Stimulated activated memory B cell treated with anti-CD40 and anti-IgM and Interleukin-4, amounts not matched to agents 10 μg/mL and 1 μg/mL and 100 μg/mL, for 72 hours (primary cell): ENCODE results near the gene PPM1H.

Experiments used
- ATAC-seq: fragments of 150-1000 bp; cut with Tn5 transposase; 2 replicates; pipeline ENCODE4 v1.10.0; 2021
- H3K27ac Mint-ChIP-seq: one replicate; pipeline ENCODE4 v1.8.0; 2022; ENCODE audit warnings: mild to moderate bottlenecking, mixed read lengths
- H3K27me3 Mint-ChIP-seq: one replicate; pipeline ENCODE4 v1.8.0; 2022; ENCODE audit warnings: mixed read lengths
- H3K36me3 Mint-ChIP-seq: one replicate; pipeline ENCODE4 v1.8.0; 2022; ENCODE audit warnings: mixed read lengths
- H3K4me1 Mint-ChIP-seq: one replicate; pipeline ENCODE4 v1.8.0; 2022; ENCODE audit warnings: mixed read lengths
- H3K4me3 Mint-ChIP-seq: one replicate; pipeline ENCODE4 v1.8.0; 2022; ENCODE audit warnings: mild to moderate bottlenecking, moderate library complexity, mixed read lengths
- H3K9me3 Mint-ChIP-seq: one replicate; pipeline ENCODE4 v1.8.0; 2022; ENCODE audit warnings: mixed read lengths

The PPM1H gene

GRCh38 chr12:62695696-62696095 lies 239.3 kb downstream of the PPM1H start:
- no peak overlapping the region for H3K27ac Mint-ChIP-seq
- ATAC-seq, result no peak
- no peak overlapping the region for H3K4me3 Mint-ChIP-seq
- H3K27me3 Mint-ChIP-seq, result no peaks in the 10 kb centered on the region
- no peaks in the 10 kb centered on the region for H3K4me1 Mint-ChIP-seq
- H3K36me3 Mint-ChIP-seq, result no peaks in the 10 kb centered on the region
- H3K9me3 Mint-ChIP-seq, result no peaks in the 10 kb centered on the region

GRCh38 chr12:62694632-62695031 lies 240.3 kb downstream of the PPM1H start:
- Mint-ChIP-seq H3K27ac (no peak overlapping the region), H3K4me1 (no peaks in the 10 kb centered on the region), H3K9me3 (no peaks in the 10 kb centered on the region), H3K36me3 (no peaks in the 10 kb centered on the region), H3K4me3 (no peak overlapping the region), H3K27me3 (no peaks in the 10 kb centered on the region)
- ATAC-seq, result no peak

- Mint-ChIP-seq H3K27me3 (no peaks in the 10 kb centered on the region), H3K4me3 (no peak overlapping the region)
- no peak for ATAC-seq
These were observed 240.8 kb downstream of the PPM1H start for GRCh38 chr12:62694116-62694515.

GRCh38 chr12:62693376-62694050 lies 241.4 kb downstream of the PPM1H start:
- Mint-ChIP-seq H3K27ac (no peak overlapping the region), H3K9me3 (no peaks in the 10 kb centered on the region), H3K4me1 (no peaks in the 10 kb centered on the region), H3K27me3 (no peaks in the 10 kb centered on the region), H3K36me3 (no peaks in the 10 kb centered on the region), H3K4me3 (no peak overlapping the region)
- no peak for ATAC-seq

More at GRCh38 chr12:62694116-62694515, 240.8 kb downstream of the PPM1H start:
- no peaks in the 10 kb centered on the region for H3K9me3 Mint-ChIP-seq
- H3K36me3 Mint-ChIP-seq, result no peaks in the 10 kb centered on the region
- no peaks in the 10 kb centered on the region for H3K4me1 Mint-ChIP-seq
- H3K27ac Mint-ChIP-seq, result no peak overlapping the region

GRCh38 chr12:62692884-62693283 lies 242.1 kb downstream of the PPM1H start:
- H3K27me3 Mint-ChIP-seq, result no peaks in the 10 kb centered on the region
- H3K9me3 Mint-ChIP-seq, result no peaks in the 10 kb centered on the region
- no peaks in the 10 kb centered on the region for H3K4me1 Mint-ChIP-seq
- H3K27ac Mint-ChIP-seq, result no peak overlapping the region
- no peak for ATAC-seq
- no peak overlapping the region for H3K4me3 Mint-ChIP-seq
- no peaks in the 10 kb centered on the region for H3K36me3 Mint-ChIP-seq

- Mint-ChIP-seq H3K4me1 (no peaks in the 10 kb centered on the region), H3K27ac (no peak overlapping the region), H3K4me3 (no peak overlapping the region), H3K36me3 (no peaks in the 10 kb centered on the region), H3K27me3 (no peaks in the 10 kb centered on the region), H3K9me3 (no peaks in the 10 kb centered on the region)
- no peak for ATAC-seq
These were observed 243.6 kb downstream of the PPM1H start for GRCh38 chr12:62691309-62691708.

GRCh38 chr12:62689042-62689839 lies 245.7 kb downstream of the PPM1H start:
- H3K27me3 Mint-ChIP-seq, result no peaks in the 10 kb centered on the region
- H3K36me3 Mint-ChIP-seq, result no peaks in the 10 kb centered on the region
- H3K4me1 Mint-ChIP-seq, result no peaks in the 10 kb centered on the region
- no peaks in the 10 kb centered on the region for H3K9me3 Mint-ChIP-seq
- no peak overlapping the region for H3K4me3 Mint-ChIP-seq
- H3K27ac Mint-ChIP-seq, result no peak overlapping the region
- no peak for ATAC-seq

- Mint-ChIP-seq H3K27ac (no peak overlapping the region), H3K9me3 (no peaks in the 10 kb centered on the region), H3K4me3 (no peak overlapping the region), H3K27me3 (peaks cover 6% of the 10 kb centered on the region), H3K4me1 (no peaks in the 10 kb centered on the region), H3K36me3 (no peaks in the 10 kb centered on the region)
- ATAC-seq, result no peak
These were observed 248.0 kb downstream of the PPM1H start for GRCh38 chr12:62686938-62687337.

GRCh38 chr12:62684570-62685295 lies 250.2 kb downstream of the PPM1H start:
- no peak for ATAC-seq
- Mint-ChIP-seq H3K4me3 (no peak overlapping the region), H3K27ac (no peak overlapping the region), H3K4me1 (peaks cover 7% of the 10 kb centered on the region), H3K9me3 (no peaks in the 10 kb centered on the region), H3K36me3 (no peaks in the 10 kb centered on the region), H3K27me3 (peaks cover 27% of the 10 kb centered on the region)

GRCh38 chr12:62683776-62684569 lies 251.0 kb downstream of the PPM1H start:
- H3K4me3 Mint-ChIP-seq, result no peak overlapping the region
- peaks cover 29% of the 10 kb centered on the region for H3K27me3 Mint-ChIP-seq
- H3K4me1 Mint-ChIP-seq, result peaks cover 7% of the 10 kb centered on the region
- ATAC-seq, result no peak
- no peaks in the 10 kb centered on the region for H3K9me3 Mint-ChIP-seq
- H3K27ac Mint-ChIP-seq, result no peak overlapping the region
- no peaks in the 10 kb centered on the region for H3K36me3 Mint-ChIP-seq

GRCh38 chr12:62681306-62681705 lies 253.6 kb downstream of the PPM1H start:
- Mint-ChIP-seq H3K4me1 (peaks cover 7% of the 10 kb centered on the region), H3K9me3 (no peaks in the 10 kb centered on the region), H3K27ac (no peak overlapping the region), H3K4me3 (no peak overlapping the region), H3K36me3 (no peaks in the 10 kb centered on the region), H3K27me3 (peaks cover 36% of the 10 kb centered on the region)
- no peak for ATAC-seq

GRCh38 chr12:62679608-62680007 lies 255.3 kb downstream of the PPM1H start:
- no peak for ATAC-seq
- peaks cover 7% of the 10 kb centered on the region for H3K4me1 Mint-ChIP-seq
- peaks cover 36% of the 10 kb centered on the region for H3K27me3 Mint-ChIP-seq
- no peaks in the 10 kb centered on the region for H3K9me3 Mint-ChIP-seq
- H3K27ac Mint-ChIP-seq, result no peak overlapping the region
- no peak overlapping the region for H3K4me3 Mint-ChIP-seq
- H3K36me3 Mint-ChIP-seq, result no peaks in the 10 kb centered on the region

GRCh38 chr12:62677355-62677754 lies 257.6 kb downstream of the PPM1H start:
- H3K4me1 Mint-ChIP-seq, result peaks cover 7% of the 10 kb centered on the region
- no peak overlapping the region for H3K4me3 Mint-ChIP-seq
- H3K27ac Mint-ChIP-seq, result no peak overlapping the region
- no peaks in the 10 kb centered on the region for H3K9me3 Mint-ChIP-seq
- ATAC-seq, result no peak
- H3K36me3 Mint-ChIP-seq, result no peaks in the 10 kb centered on the region
- peaks cover 35% of the 10 kb centered on the region for H3K27me3 Mint-ChIP-seq

- Mint-ChIP-seq H3K27ac (no peak overlapping the region), H3K27me3 (peaks cover 28% of the 10 kb centered on the region), H3K36me3 (no peaks in the 10 kb centered on the region), H3K9me3 (no peaks in the 10 kb centered on the region), H3K4me3 (no peak overlapping the region), H3K4me1 (peaks cover 7% of the 10 kb centered on the region)
- no peak for ATAC-seq
These were observed 258.2 kb downstream of the PPM1H start for GRCh38 chr12:62676521-62677307.
